Nephron progenitor cell (in vitro differentiated cells): ENCODE measurements around the gene CHRM2.

Experiments used
- DNase-seq: peaks from one replicate; pipeline ENCODE4 v3.0.0; 2021
- H3K27ac Mint-ChIP-seq: 2 replicates; pipeline ENCODE4 v1.8.0; 2021; ENCODE audit warnings: mild to moderate bottlenecking, moderate library complexity, mixed read lengths
- H3K27me3 Mint-ChIP-seq: 2 replicates; pipeline ENCODE4 v1.8.0; 2021; ENCODE audit warnings: mild to moderate bottlenecking, low read depth, mixed read lengths; ENCODE audit not compliant: poor library complexity
- H3K36me3 Mint-ChIP-seq: 2 replicates; pipeline ENCODE4 v1.8.0; 2021; ENCODE audit warnings: low read depth, mixed read lengths
- H3K4me1 Mint-ChIP-seq: 2 replicates; pipeline ENCODE4 v1.8.0; 2021; ENCODE audit warnings: mixed read lengths
- H3K4me3 Mint-ChIP-seq: 2 replicates; pipeline ENCODE4 v1.8.0; 2021; ENCODE audit warnings: mild to moderate bottlenecking, moderate library complexity, mixed read lengths
- H3K9me3 Mint-ChIP-seq: 2 replicates; pipeline ENCODE4 v1.8.0; 2021; ENCODE audit warnings: mild to moderate bottlenecking, moderate library complexity, mixed read lengths
- CTCF ChIP-seq: fragments of 200-600 bp; sonication (generic); IDR thresholded peaks from 2 replicates; pipeline ENCODE4 v1.5.0; 2021; ENCODE audit warnings: antibody characterized with exemption

Gene CHRM2

GRCh38 chr7:136964347-136964746 lies 95.9 kb downstream of the CHRM2 start:
- Mint-ChIP-seq H3K27me3 (peaks cover 2% of the 10 kb centered on the region), H3K36me3 (no peaks in the 10 kb centered on the region), H3K4me1 (no peaks in the 10 kb centered on the region), H3K9me3 (no peaks in the 10 kb centered on the region), H3K4me3 (no peak overlapping the region), H3K27ac (no peak overlapping the region)
- no peak for DNase-seq
- TF ChIP-seq CTCF, result no peak

- Mint-ChIP-seq H3K9me3 (no peaks in the 10 kb centered on the region), H3K4me3 (no peak overlapping the region), H3K36me3 (no peaks in the 10 kb centered on the region), H3K27me3 (peaks cover 3% of the 10 kb centered on the region), H3K4me1 (no peaks in the 10 kb centered on the region), H3K27ac (no peak overlapping the region)
- no peak for TF ChIP-seq CTCF
- no peak for DNase-seq
These were observed 98.4 kb downstream of the CHRM2 start for GRCh38 chr7:136966825-136967224.

GRCh38 chr7:136969761-136970160 lies 101.3 kb downstream of the CHRM2 start:
- Mint-ChIP-seq H3K9me3 (no peaks in the 10 kb centered on the region), H3K27me3 (peaks cover 3% of the 10 kb centered on the region), H3K27ac (no peak overlapping the region), H3K36me3 (no peaks in the 10 kb centered on the region), H3K4me1 (no peaks in the 10 kb centered on the region), H3K4me3 (no peak overlapping the region)
- no peak for TF ChIP-seq CTCF
- no peak for DNase-seq

- H3K4me3 Mint-ChIP-seq, result no peak overlapping the region
- H3K9me3 Mint-ChIP-seq, result no peaks in the 10 kb centered on the region
- TF ChIP-seq CTCF, result no peak
- DNase-seq, result no peak
- H3K27ac Mint-ChIP-seq, result no peak overlapping the region
- H3K4me1 Mint-ChIP-seq, result no peaks in the 10 kb centered on the region
- H3K36me3 Mint-ChIP-seq, result no peaks in the 10 kb centered on the region
- peaks cover 3% of the 10 kb centered on the region for H3K27me3 Mint-ChIP-seq
These were observed 103.3 kb downstream of the CHRM2 start for GRCh38 chr7:136971776-136972175.

GRCh38 chr7:136976504-136977251 lies 108.2 kb downstream of the CHRM2 start:
- no peak for DNase-seq
- no peaks in the 10 kb centered on the region for H3K36me3 Mint-ChIP-seq
- no peak overlapping the region for H3K4me3 Mint-ChIP-seq
- peaks cover 10% of the 10 kb centered on the region for H3K9me3 Mint-ChIP-seq
- TF ChIP-seq CTCF, result no peak
- H3K4me1 Mint-ChIP-seq, result no peaks in the 10 kb centered on the region
- peaks cover 3% of the 10 kb centered on the region for H3K27me3 Mint-ChIP-seq
- H3K27ac Mint-ChIP-seq, result no peak overlapping the region

- Mint-ChIP-seq H3K27ac (no peak overlapping the region), H3K4me3 (no peak overlapping the region), H3K27me3 (peaks cover 3% of the 10 kb centered on the region), H3K9me3 (peaks cover 5% of the 10 kb centered on the region), H3K36me3 (no peaks in the 10 kb centered on the region), H3K4me1 (no peaks in the 10 kb centered on the region)
- no peak for TF ChIP-seq CTCF
- no peak for DNase-seq
These were observed 124.9 kb downstream of the CHRM2 start for GRCh38 chr7:136993377-136993776.
